HL-60 (cell line): Measurements from ENCODE around the gene COBLL1.

ENCODE experiments used
- DNase-seq, 2 experiments: peaks; one replicate each; pipeline ENCODE4 v3.0.0-alpha.2; 2010 to 2020; ENCODE audit warnings: low read depth in 1 of 2, low spot score in 1 of 2
- H3K27ac ChIP-seq: fragments of 250-450 bp; sonication (Bioruptor Pico); replicated peaks from 2 replicates; pipeline ENCODE4 v1.5.1; 2020; ENCODE audit warnings: mild to moderate bottlenecking, moderate library complexity
- H3K27me3 ChIP-seq: fragments of 250-450 bp; sonication (Bioruptor Pico); 2 replicates; pipeline ENCODE4 v1.5.1; 2021; ENCODE audit warnings: mild to moderate bottlenecking, moderate library complexity; ENCODE audit not compliant: insufficient read depth, poor library complexity, severe bottlenecking
- H3K4me3 ChIP-seq: replicated peaks from 2 replicates; pipeline ENCODE4 v1.5.1; 2011; ENCODE audit warnings: mild to moderate bottlenecking, control low read depth, low read length; ENCODE audit not compliant: insufficient read depth
- CTCF ChIP-seq: IDR thresholded peaks from one replicate; pipeline ENCODE4 v1.5.1; 2011; ENCODE audit warnings: low read length, control low read depth, inconsistent platforms; ENCODE audit not compliant: insufficient read depth
- GABPA ChIP-seq: IDR thresholded peaks from 2 replicates; pipeline ENCODE4 v1.6.1; 2012; ENCODE audit warnings: low read depth
- POLR2AphosphoS5 ChIP-seq: IDR thresholded peaks from 2 replicates; pipeline ENCODE4 v1.6.1; 2012; ENCODE audit warnings: low read depth
- REST ChIP-seq: IDR thresholded peaks from 2 replicates; pipeline ENCODE4 v1.6.1; 2012; ENCODE audit warnings: low read depth; ENCODE audit not compliant: insufficient replicate concordance
- SPI1 ChIP-seq: IDR thresholded peaks from 2 replicates; pipeline ENCODE4 v1.6.1; 2012; ENCODE audit warnings: low read depth, mild to moderate bottlenecking, borderline replicate concordance

COBLL1 gene

GRCh38 chr2:164764996-164765395, 76.6 kb downstream of the COBLL1 start:
- no peak for TF ChIP-seq GABPA
- TF ChIP-seq CTCF = no peak
- TF ChIP-seq REST = no peak
- no peak for TF ChIP-seq POLR2AphosphoS5
- TF ChIP-seq SPI1 = no peak
- H3K4me3 ChIP-seq = no peak overlapping the region
- no peak for DNase-seq
- no peak overlapping the region for H3K27ac ChIP-seq
- H3K27me3 ChIP-seq = no peaks in the 10 kb centered on the region

GRCh38 chr2:164764474-164764873, 77.1 kb downstream of the COBLL1 start:
- no peak for TF ChIP-seq GABPA
- no peak for TF ChIP-seq SPI1
- no peak for TF ChIP-seq CTCF
- TF ChIP-seq POLR2AphosphoS5 = no peak
- TF ChIP-seq REST = no peak
- Histone ChIP-seq H3K27ac (no peak overlapping the region), H3K4me3 (no peak overlapping the region), H3K27me3 (no peaks in the 10 kb centered on the region)
- DNase-seq = no peak

- H3K27ac ChIP-seq = no peak overlapping the region
- no peak overlapping the region for H3K4me3 ChIP-seq
- TF ChIP-seq SPI1 (no peak), REST (no peak), POLR2AphosphoS5 (no peak), CTCF (no peak), GABPA (no peak)
- no peaks in the 10 kb centered on the region for H3K27me3 ChIP-seq
- DNase-seq = no peak
These were observed 78.2 kb downstream of the COBLL1 start for GRCh38 chr2:164763431-164763830.
